ENCODE measurements around the gene SYNDIG1L. TPM values are rescaled to one million over a fixed set of nuclear protein-coding genes. Genes with fewer than 3 reads are reported as not detected.

The SYNDIG1L gene
- total and polyA plus RNA-seq, 9 of the 15 experiments (the other 6 are each of a cell fraction or from before 2014, with no cell fraction given) = not detected

DNA sequence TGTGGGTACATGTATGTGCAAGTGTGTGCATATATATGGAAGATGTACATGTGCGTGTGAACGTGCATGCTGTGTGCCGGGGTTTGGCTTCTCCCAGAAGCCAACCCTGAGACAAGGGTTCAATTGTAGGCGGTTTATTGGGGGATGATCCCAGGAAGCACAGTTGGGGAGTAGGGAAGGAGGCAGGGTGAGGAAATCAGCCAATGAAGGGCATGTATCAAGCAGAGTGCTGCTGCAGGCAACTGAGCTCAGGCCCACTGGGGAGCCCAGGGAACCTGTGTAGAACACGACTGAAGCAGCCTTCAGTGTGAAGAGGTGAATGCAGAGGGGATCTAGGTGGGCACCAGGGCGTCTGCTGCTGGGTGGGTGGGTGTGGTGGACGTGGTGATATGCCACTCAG lies 21.6 kb downstream of the SYNDIG1L start:
- ATAC-seq (no peak), FAIRE-seq (no peak), DNase-seq (ENCODE audit: extremely low read depth in 1 of 4, low spot score in 3 of 4) (no peak)
- Histone ChIP-seq H3K4me1 (replicated peaks in 1 of 2; ENCODE audit: control insufficient read depth in 2 of 2, insufficient read depth in 2 of 2, low read length in 2 of 2) (no peaks in the 10 kb centered on the region), H2AFZ (ENCODE audit: low read depth, low read length) (no peak overlapping the region), H3K79me2 (ENCODE audit: control insufficient read depth, insufficient read depth, low read length) (no peaks in the 10 kb centered on the region), H3K9ac (ENCODE audit: insufficient read depth in 1 of 2, low read depth in 2 of 2, low read length in 2 of 2) (no peak overlapping the region), H3K27ac (ENCODE audit: extremely low read depth, low read depth, low read length) (no peak overlapping the region), H3K9me1 (ENCODE audit: control insufficient read depth, insufficient read depth, low read length) (no peaks in the 10 kb centered on the region), H3K9me3 (replicated peaks; ENCODE audit: control insufficient read depth, insufficient read depth, low read depth, low read length) (no peaks in the 10 kb centered on the region), H4K20me1 (replicated peaks; ENCODE audit: control insufficient read depth, insufficient read depth, low read length) (no peaks in the 10 kb centered on the region), H3K36me3 (ENCODE audit: control insufficient read depth, insufficient read depth, low read length) (no peaks in the 10 kb centered on the region), H3K4me2 (ENCODE audit: insufficient read depth, low read length) (no peak overlapping the region), H3K27me3 (ENCODE audit: control insufficient read depth in 2 of 2, insufficient read depth in 2 of 2, low read length in 2 of 2) (peaks cover 0 to 39% of the 10 kb centered on the region in 2 experiments; a peak in 2 of 5 replicates), H3K4me3 (no peak overlapping the region)
- POLR2A ChIA-PET = no interaction called here
- WGBS (ENCODE audit: insufficient coverage, low coverage, missing lambda C conversion rate) = 0% methylated on average over 5 of the region's 7 CpGs
- CTCF ChIA-PET (ENCODE audit: low intra/inter-chr PET ratio) = no interaction called here
- TF ChIP-seq ARNT (IDR thresholded peaks at IDR 0.05) (no peak), CBX3 (IDR thresholded peaks at IDR 0.05; ENCODE audit: borderline replicate concordance in 1 of 2, low read length in 2 of 2) (no peak), BCL6 (CRISPR knock-in tag; IDR thresholded peaks at IDR 0.05) (no peak)
- intact Hi-C loops (cut with micrococcal nuclease) (no loop called here), in situ Hi-C loops (cut with MboI) (no loop called here)
- no TSS peak for BruUV-seq (replicated peaks)

DNA sequence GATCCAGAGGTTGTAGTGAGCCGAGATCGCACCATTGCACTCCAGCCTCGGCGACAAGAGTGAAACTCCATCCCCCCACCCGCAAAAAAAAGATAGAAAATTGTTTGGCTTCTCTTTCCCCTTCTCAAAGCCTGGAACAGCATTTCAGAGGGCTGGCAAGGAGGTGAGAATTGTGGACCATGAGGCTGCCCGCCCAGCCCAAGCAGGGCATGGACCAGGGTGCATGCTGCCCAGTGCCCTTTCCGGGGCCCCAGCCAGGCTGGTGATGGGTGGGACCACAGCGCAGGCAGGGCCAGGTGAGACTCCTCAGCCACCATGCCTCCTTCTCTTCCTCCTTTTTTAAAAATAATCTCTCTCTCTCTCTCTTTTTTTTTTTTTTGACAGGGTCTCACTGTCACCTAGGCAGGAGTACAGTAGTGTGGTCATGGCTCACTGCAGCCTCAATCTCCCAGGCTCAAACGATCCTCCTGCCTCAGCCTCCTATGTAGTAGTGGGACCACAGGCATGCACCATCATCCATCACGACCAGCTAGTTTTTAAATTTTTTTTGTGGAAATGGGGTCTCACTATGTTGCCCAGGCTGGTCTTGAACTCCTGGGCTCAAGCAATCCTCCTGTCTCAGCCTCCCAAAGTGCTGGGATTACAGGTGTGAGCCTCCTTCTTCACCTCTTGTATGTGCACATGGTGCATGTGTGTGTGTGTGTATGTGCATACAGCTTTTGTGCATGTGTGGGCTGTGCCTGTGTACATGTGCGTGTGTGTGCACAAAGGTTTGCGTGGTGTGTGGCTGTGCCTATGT lies 22.2 kb downstream of the SYNDIG1L start:
- DNase-seq (ENCODE audit: extremely low read depth in 1 of 4, low spot score in 3 of 4) (no peak), ATAC-seq (no peak), FAIRE-seq (no peak)
- H3K9me1 ChIP-seq (ENCODE audit: control insufficient read depth, insufficient read depth, low read length) = no peaks in the 10 kb centered on the region
- no peaks in the 10 kb centered on the region for H3K36me3 ChIP-seq (ENCODE audit: control insufficient read depth, insufficient read depth, low read length)
- in situ Hi-C loops (cut with MboI) = no loop called here
- H2AFZ ChIP-seq (ENCODE audit: low read depth, low read length) = no peak overlapping the region
- POLR2A ChIA-PET = no interaction called here
- CTCF ChIA-PET (ENCODE audit: low intra/inter-chr PET ratio) = no interaction called here
- BruUV-seq (replicated peaks) = no TSS peak
- no peaks in the 10 kb centered on the region for H3K9me3 ChIP-seq (replicated peaks; ENCODE audit: control insufficient read depth, insufficient read depth, low read depth, low read length)
- no peaks in the 10 kb centered on the region for H4K20me1 ChIP-seq (replicated peaks; ENCODE audit: control insufficient read depth, insufficient read depth, low read length)
- H3K4me1 ChIP-seq (replicated peaks in 1 of 2; ENCODE audit: control insufficient read depth in 2 of 2, insufficient read depth in 2 of 2, low read length in 2 of 2) = no peaks in the 10 kb centered on the region
- H3K9ac ChIP-seq (ENCODE audit: insufficient read depth in 1 of 2, low read depth in 2 of 2, low read length in 2 of 2) = no peak overlapping the region
- H3K4me2 ChIP-seq (ENCODE audit: insufficient read depth, low read length) = no peak overlapping the region
- H3K27me3 ChIP-seq (ENCODE audit: control insufficient read depth in 2 of 2, insufficient read depth in 2 of 2, low read length in 2 of 2) = peaks cover 0 to 42% of the 10 kb centered on the region in 2 experiments; a peak in 3 of 5 replicates
- H3K27ac ChIP-seq (ENCODE audit: extremely low read depth, low read depth, low read length) = no peak overlapping the region
- H3K79me2 ChIP-seq (ENCODE audit: control insufficient read depth, insufficient read depth, low read length) = no peaks in the 10 kb centered on the region
- intact Hi-C loops (cut with micrococcal nuclease) = no loop called here
- TF ChIP-seq MEIS2 (IDR thresholded peaks at IDR 0.05; ENCODE audit: partially characterized antibody) (no peak), KDM1A (IDR thresholded peaks at IDR 0.05) (no peak), SMARCB1 (IDR thresholded peaks at IDR 0.05; ENCODE audit: insufficient read length, low read depth) (no peak), CHD1 (IDR thresholded peaks at IDR 0.05; ENCODE audit: low read length) (no peak), ZNF717 (CRISPR knock-in tag; IDR thresholded peaks at IDR 0.05) (no peak), ERF (CRISPR knock-in tag; IDR thresholded peaks at IDR 0.05) (no peak), TFAP4 (CRISPR knock-in tag; IDR thresholded peaks at IDR 0.05; ENCODE audit: borderline replicate concordance) (no peak), KLF10 (CRISPR knock-in tag; IDR thresholded peaks at IDR 0.05) (no peak)
- 0% methylated on average over 5 of the region's 12 CpGs for WGBS (ENCODE audit: insufficient coverage, low coverage, missing lambda C conversion rate)
- no peak overlapping the region for H3K4me3 ChIP-seq

Measured in K562 (cell line).